Measurements from ENCODE around the gene B4GAT1.
A peak's percentile ranks its signal among the peaks of the same experiment; 100 is the strongest.

- TF ChIP-seq CTCF (IDR thresholded peaks at IDR 0.05) (peak; percentile 10 to 52 (median 20)), POLR2AphosphoS5 (IDR thresholded peaks at IDR 0.05) (no peak), POLR2A (IDR thresholded peaks at IDR 0.05; ENCODE audit: low read depth) (no peak)
These were observed 16.5 kb upstream of the B4GAT1 start for GRCh38 chr11:66363805-66364535.

Data from esophagus muscularis mucosa (tissue), 3 donors.